ENCODE data around the gene CYTH3. TPM values are rescaled to one million over a fixed set of nuclear protein-coding genes. Genes with fewer than 3 reads are reported as not detected.
A peak's percentile ranks its signal among the peaks of the same experiment; 100 is the strongest.

Gene CYTH3
- total and polyA plus RNA-seq, 10 donors: 2.5 to 28.1 (median 17.5) TPM

GRCh38 chr7:6164491-6164890, 107.9 kb downstream of the CYTH3 start:
- 77 to 89% (median 84%) methylated on average over 21 to 28 of the region's 28 CpGs for WGBS, 5 donors
- peaks cover 0 to 27% (median 3%) of the 10 kb centered on the region in 6 donors for H3K4me1 ChIP-seq
- no peak overlapping the region for H3K27ac ChIP-seq
- DNase-seq: no peak
- H3K4me3 ChIP-seq: no peak overlapping the region
- intact Hi-C loops (cut with DNase I; ENCODE audit: low total_unique reads): no loop called here
- H3K27me3 ChIP-seq (replicated peaks in 1 of 7): no peaks in the 10 kb centered on the region
- peaks cover 0 to 71% (median 9%) of the 10 kb centered on the region in 6 donors for H3K36me3 ChIP-seq
- TF ChIP-seq CTCF (IDR thresholded peaks at IDR 0.05 in 8 of 11, conservative IDR thresholded peaks at IDR 0.05 in 3 of 11) (peak in 2 of 11 experiments; percentile 19 to 30), POLR2AphosphoS5 (IDR thresholded peaks at IDR 0.05) (peak in 2 of 3 donors; percentile 45 to 59), POLR2A (IDR thresholded peaks at IDR 0.05) (no peak)
- H3K9me3 ChIP-seq: no peaks in the 10 kb centered on the region

GRCh38 chr7:6164010-6164409, 108.4 kb downstream of the CYTH3 start:
- no peak overlapping the region for H3K27ac ChIP-seq
- WGBS, 5 donors: 84 to 92% (median 90%) methylated on average over 7 of the region's 7 CpGs
- peaks cover 0 to 74% (median 14%) of the 10 kb centered on the region in 6 donors for H3K36me3 ChIP-seq
- H3K4me1 ChIP-seq: peaks cover 0 to 27% (median 3%) of the 10 kb centered on the region in 6 donors
- no peak for TF ChIP-seq POLR2AphosphoS5 (IDR thresholded peaks at IDR 0.05)
- TF ChIP-seq CTCF (IDR thresholded peaks at IDR 0.05 in 8 of 11, conservative IDR thresholded peaks at IDR 0.05 in 3 of 11): no peak
- TF ChIP-seq POLR2A (IDR thresholded peaks at IDR 0.05): no peak
- no peaks in the 10 kb centered on the region for H3K9me3 ChIP-seq
- intact Hi-C loops (cut with DNase I; ENCODE audit: low total_unique reads): no loop called here
- no peak for DNase-seq
- no peaks in the 10 kb centered on the region for H3K27me3 ChIP-seq (replicated peaks in 1 of 7)
- H3K4me3 ChIP-seq: no peak overlapping the region

- intact Hi-C loops (cut with DNase I; ENCODE audit: low total_unique reads): no loop called here
- DNase-seq: no peak
- Histone ChIP-seq H3K27me3 (replicated peaks in 1 of 7) (no peaks in the 10 kb centered on the region), H3K36me3 (peaks cover 0 to 77% (median 18%) of the 10 kb centered on the region in 6 donors), H3K9me3 (no peaks in the 10 kb centered on the region), H3K4me1 (peaks cover 0 to 27% (median 3%) of the 10 kb centered on the region in 6 donors), H3K27ac (peak overlapping the region in 2 of 8 donors; percentile 58 to 69), H3K4me3 (no peak overlapping the region)
- 95 to 100% (median 98%) methylated on average over 5 to 17 of the region's 17 CpGs for WGBS, 5 donors
- no peak for TF ChIP-seq CTCF (IDR thresholded peaks at IDR 0.05 in 8 of 11, conservative IDR thresholded peaks at IDR 0.05 in 3 of 11)
- peak in 2 of 3 donors; percentile 5 to 16 for TF ChIP-seq POLR2AphosphoS5 (IDR thresholded peaks at IDR 0.05)
Measured at GRCh38 chr7:6163402-6163801, 109.0 kb downstream of the CYTH3 start.

- H3K27me3 ChIP-seq (replicated peaks in 1 of 7): no peaks in the 10 kb centered on the region
- TF ChIP-seq CTCF (IDR thresholded peaks at IDR 0.05 in 8 of 11, conservative IDR thresholded peaks at IDR 0.05 in 3 of 11): no peak
- TF ChIP-seq POLR2A (IDR thresholded peaks at IDR 0.05): no peak
- TF ChIP-seq POLR2AphosphoS5 (IDR thresholded peaks at IDR 0.05): no peak
- WGBS, 5 donors: 91 to 94% (median 92%) methylated on average over 14 to 18 of the region's 18 CpGs
- intact Hi-C loops (cut with DNase I; ENCODE audit: low total_unique reads): no loop called here
- H3K9me3 ChIP-seq: no peaks in the 10 kb centered on the region
- DNase-seq: no peak
- H3K36me3 ChIP-seq: peaks cover 0 to 82% (median 24%) of the 10 kb centered on the region in 6 donors
- no peak overlapping the region for H3K4me3 ChIP-seq
- H3K27ac ChIP-seq: peak overlapping the region in 5 of 8 donors; percentile 18 to 69 (median 57)
- H3K4me1 ChIP-seq: peaks cover 0 to 27% (median 3%) of the 10 kb centered on the region in 6 donors
Measured at GRCh38 chr7:6162650-6163366, 109.6 kb downstream of the CYTH3 start.

Data from spleen (tissue), 11 donors.